GM12864 (cell line): ENCODE measurements around the gene HOXA11.

Experiments used
- DNase-seq: peaks from one replicate; pipeline ENCODE4 v3.0.0-alpha.2; 2011; ENCODE audit warnings: low read depth
- H3K4me3 ChIP-seq: 2 replicates; pipeline ENCODE4 v1.5.1; 2011; ENCODE audit warnings: mild to moderate bottlenecking, low read depth, low read length, control low read depth
- CTCF ChIP-seq: IDR thresholded peaks from 2 replicates; pipeline ENCODE4 v1.5.1; 2011; ENCODE audit warnings: low read depth, mild to moderate bottlenecking, moderate library complexity, low read length, control low read depth, inconsistent platforms; ENCODE audit errors: missing control alignments

Gene HOXA11

DNA sequence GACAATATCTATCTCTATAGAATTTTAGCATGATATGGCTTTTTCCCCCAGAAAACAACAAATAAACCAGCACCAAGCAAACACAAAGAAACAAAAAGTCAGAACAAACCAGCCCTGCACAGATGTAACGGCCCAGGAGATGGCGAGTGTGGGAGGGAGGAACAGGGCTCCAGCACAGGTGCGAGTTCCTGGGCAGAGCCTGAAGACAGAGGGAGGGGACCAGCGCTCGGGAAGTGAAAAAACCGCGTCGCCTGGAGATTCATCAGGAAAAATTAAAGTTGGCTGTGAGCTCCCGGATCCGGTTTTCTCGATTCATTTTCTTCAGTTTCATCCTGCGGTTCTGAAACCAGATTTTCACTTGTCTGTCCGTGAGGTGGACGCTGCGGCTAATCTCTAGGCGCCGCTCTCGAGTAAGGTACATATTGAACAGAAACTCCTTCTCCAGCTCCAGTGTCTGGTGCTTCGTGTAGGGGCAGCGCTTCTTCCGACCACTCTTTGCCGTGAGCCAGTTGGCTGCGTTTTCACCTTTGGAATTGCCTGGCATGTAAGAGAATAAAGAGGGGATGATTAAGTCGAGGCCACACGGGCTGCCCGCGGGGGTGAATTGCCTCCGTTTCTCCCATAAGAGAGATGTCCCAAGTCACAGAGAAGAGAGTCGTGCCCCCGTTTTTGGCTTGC is 13.3 kb downstream of the HOXA11 start:
- H3K4me3 ChIP-seq = no peak overlapping the region
- TF ChIP-seq CTCF = no peak
- DNase-seq = no peak

GRCh38 chr7:27171325-27171636 is 13.8 kb downstream of the HOXA11 start:
- H3K4me3 ChIP-seq = no peak overlapping the region
- no peak for DNase-seq
- no peak for TF ChIP-seq CTCF

GRCh38 chr7:27170426-27171324 is 14.4 kb downstream of the HOXA11 start:
- H3K4me3 ChIP-seq = no peak overlapping the region
- no peak for DNase-seq
- TF ChIP-seq CTCF = no peak

DNA sequence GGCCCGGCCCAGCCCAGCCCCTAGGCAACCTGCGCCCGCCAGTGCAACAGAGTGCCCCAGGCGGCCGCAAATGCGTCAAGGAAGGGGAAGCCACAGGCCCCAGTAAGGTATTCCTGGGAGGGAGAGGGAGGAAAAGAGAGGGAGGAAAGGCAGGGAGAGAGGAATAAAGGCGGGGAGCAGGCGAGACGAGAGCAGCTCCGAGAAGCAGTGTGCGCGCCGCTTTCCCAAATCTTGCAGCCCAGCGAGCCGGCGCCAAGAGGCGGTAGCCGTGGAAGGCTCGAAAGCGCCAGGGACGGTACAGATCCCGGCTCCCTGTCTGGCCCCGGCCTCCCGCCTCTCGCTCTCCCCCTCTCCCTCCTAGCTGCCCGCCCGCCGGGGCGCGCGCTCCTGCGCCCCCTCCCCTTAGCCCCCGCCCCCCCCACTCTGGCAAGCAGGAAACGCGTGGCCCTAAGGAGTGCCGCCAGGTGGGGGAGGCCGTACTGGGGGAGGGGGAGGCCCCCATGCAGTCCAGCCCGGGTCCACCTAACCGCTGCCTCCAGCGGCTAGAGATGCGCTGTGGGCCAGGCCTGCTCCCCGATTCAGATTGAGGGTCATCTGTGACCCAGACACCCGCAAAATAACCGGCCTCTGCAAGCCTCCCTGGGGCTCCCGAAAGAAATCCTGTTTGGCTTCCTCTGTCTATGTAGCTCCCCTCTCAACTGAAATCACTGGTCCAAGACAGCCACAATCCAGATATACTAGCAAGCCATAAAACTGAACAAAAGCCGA is 15.2 kb downstream of the HOXA11 start:
- no peak for DNase-seq
- H3K4me3 ChIP-seq = no peak overlapping the region
- no peak for TF ChIP-seq CTCF

- no peak overlapping the region for H3K4me3 ChIP-seq
- no peak for DNase-seq
- TF ChIP-seq CTCF = no peak
Observed at GRCh38 chr7:27168265-27168947, 16.6 kb downstream of the HOXA11 start.

DNA sequence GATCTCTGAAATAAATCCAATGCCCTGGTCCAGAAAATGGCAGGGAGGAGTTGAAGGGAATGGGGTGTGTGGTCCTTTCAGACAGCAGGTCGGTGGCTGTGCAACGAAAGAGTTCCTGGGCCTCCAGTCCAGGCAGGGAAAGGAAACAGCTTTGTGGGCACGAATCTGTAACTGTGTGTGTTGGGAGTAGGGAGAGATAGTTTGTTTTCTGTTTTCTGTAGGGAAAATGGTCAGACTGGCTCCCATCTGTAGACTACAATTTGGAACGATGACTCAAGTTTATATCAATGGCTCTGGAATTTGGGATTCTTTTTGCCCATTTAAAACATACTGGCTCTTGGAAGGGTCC is 17.1 kb downstream of the HOXA11 start:
- DNase-seq = no peak
- no peak overlapping the region for H3K4me3 ChIP-seq
- no peak for TF ChIP-seq CTCF
